T-helper 1 cell (primary cell): ENCODE measurements around the gene ZNRF2.
"Not testable (repeated sequence)": the region's sequence is repeated elsewhere in the genome, so short reads cannot be mapped to it uniquely, and the experiment has no call there.

Experiments
- DNase-seq, 5 donors: peaks; one replicate each; pipeline ENCODE4 v3.0.0-alpha.2; 2012 to 2020

Gene ZNRF2

GRCh38 chr7:30290317-30290716 is 5.9 kb downstream of the ZNRF2 start:
- peak in 1 of 5 donors; percentile 10 for DNase-seq

GRCh38 chr7:30292416-30293038 is 8.1 kb downstream of the ZNRF2 start:
- not testable (repeated sequence) for DNase-seq

- not testable (repeated sequence) for DNase-seq
These were observed 11.9 kb downstream of the ZNRF2 start for GRCh38 chr7:30296304-30296703.

GRCh38 chr7:30297499-30297898 is 13.1 kb downstream of the ZNRF2 start:
- not testable (repeated sequence) for DNase-seq

- DNase-seq, result not testable (repeated sequence)
These were observed 14.0 kb downstream of the ZNRF2 start for GRCh38 chr7:30298409-30298808.

- no peak for DNase-seq
These were observed 17.4 kb downstream of the ZNRF2 start for GRCh38 chr7:30301751-30302150.

- DNase-seq, result no peak
These were observed 18.4 kb downstream of the ZNRF2 start for GRCh38 chr7:30302656-30303311.

GRCh38 chr7:30303312-30304039 is 19.1 kb downstream of the ZNRF2 start:
- DNase-seq, result no peak

GRCh38 chr7:30304177-30304884 is 19.9 kb downstream of the ZNRF2 start:
- no peak for DNase-seq

- no peak for DNase-seq
These were observed 22.6 kb downstream of the ZNRF2 start for GRCh38 chr7:30306976-30307375.

- no peak for DNase-seq
These were observed 24.0 kb downstream of the ZNRF2 start for GRCh38 chr7:30308389-30308788.

GRCh38 chr7:30309302-30309701 is 24.9 kb downstream of the ZNRF2 start:
- no peak for DNase-seq

- no peak for DNase-seq
These were observed 25.5 kb downstream of the ZNRF2 start for GRCh38 chr7:30309842-30310435.

GRCh38 chr7:30310674-30311362 is 26.4 kb downstream of the ZNRF2 start:
- no peak for DNase-seq

- DNase-seq, result no peak
These were observed 27.8 kb downstream of the ZNRF2 start for GRCh38 chr7:30312178-30312577.

GRCh38 chr7:30313348-30313747 is 29.0 kb downstream of the ZNRF2 start:
- no peak for DNase-seq

- DNase-seq, result no peak
These were observed 29.4 kb downstream of the ZNRF2 start for GRCh38 chr7:30313793-30314192.

- DNase-seq, result no peak
These were observed 31.2 kb downstream of the ZNRF2 start for GRCh38 chr7:30315589-30315988.

GRCh38 chr7:30320392-30320791 is 36.0 kb downstream of the ZNRF2 start:
- DNase-seq, result peak in 1 of 5 donors; percentile 17

- DNase-seq, result peak in 1 of 5 donors; percentile 17
These were observed 36.9 kb downstream of the ZNRF2 start for GRCh38 chr7:30321089-30321881.

GRCh38 chr7:30321882-30322192 is 37.4 kb downstream of the ZNRF2 start:
- no peak for DNase-seq
